Bronchial epithelial cell (primary cell): ENCODE results near the gene ACSF2. TPM values are rescaled to one million over a fixed set of nuclear protein-coding genes. Genes with fewer than 3 reads are reported as not detected.
A peak's percentile ranks its signal among the peaks of the same experiment; 100 is the strongest.

ENCODE experiments used
- DNase-seq: peaks from one replicate; pipeline ENCODE4 v3.0.0-alpha.2; 2010; ENCODE audit warnings: low read depth
- FAIRE-seq: peaks from 2 replicates; lab custom pipeline; 2011; peaks lifted over from hg19 to GRCh38; lab: Jason Lieb, UNC
- H3K27me3 ChIP-seq: 2 replicates; pipeline ENCODE4 v1.5.1; 2011; ENCODE audit warnings: low read length; ENCODE audit not compliant: control insufficient read depth, insufficient read depth
- H3K36me3 ChIP-seq: 2 replicates; pipeline ENCODE4 v1.5.1; 2011; ENCODE audit warnings: low read length; ENCODE audit not compliant: control insufficient read depth, insufficient read depth
- H3K4me3 ChIP-seq: 2 replicates; pipeline ENCODE4 v1.5.1; 2011; ENCODE audit warnings: mild to moderate bottlenecking, low read depth, low read length, control low read depth
- CTCF ChIP-seq: IDR thresholded peaks from 2 replicates; pipeline ENCODE4 v1.5.1; 2011; ENCODE audit warnings: mild to moderate bottlenecking, moderate library complexity, low read length, control low read depth, inconsistent platforms; ENCODE audit not compliant: insufficient read depth, severe bottlenecking
- total RNA-seq: library from RNA; depleted of rRNA; stranded (reverse); fragments of >200 nt; gene quantifications from 2 replicates; pipeline ENCODE4 v1.2.1, GENCODE V29; 2014

ACSF2 gene
- total RNA-seq, 1 donor from 2014 or later: 14.7 TPM

GRCh38 chr17:50513495-50513894 is 87.5 kb downstream of the ACSF2 start:
- Histone ChIP-seq H3K4me3 (no peak overlapping the region), H3K27me3 (no peaks in the 10 kb centered on the region), H3K36me3 (no peaks in the 10 kb centered on the region)
- TF ChIP-seq CTCF: no peak
- no peak for DNase-seq
- no peak for FAIRE-seq

DNA sequence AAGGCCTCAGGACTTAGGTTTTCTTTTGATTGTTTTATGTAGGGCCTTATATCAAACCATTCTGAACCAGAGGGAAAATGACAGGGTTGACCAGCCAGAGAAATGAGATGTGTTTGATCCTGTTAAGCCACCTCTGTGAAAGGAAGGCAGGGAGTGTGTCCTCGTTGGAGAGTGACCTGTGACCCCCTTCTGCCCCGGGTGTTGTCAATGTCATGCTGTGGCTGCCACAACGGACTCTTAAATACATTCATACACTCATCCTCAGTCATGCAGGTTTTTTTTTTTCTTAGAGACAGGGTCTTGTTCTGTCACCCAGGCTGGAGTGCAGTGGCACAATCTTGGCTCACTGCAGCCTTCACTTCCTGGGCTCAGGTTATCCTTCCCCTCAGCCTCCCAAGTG is 88.4 kb downstream of the ACSF2 start:
- Histone ChIP-seq H3K4me3 (no peak overlapping the region), H3K36me3 (no peaks in the 10 kb centered on the region), H3K27me3 (no peaks in the 10 kb centered on the region)
- no peak for FAIRE-seq
- no peak for DNase-seq
- no peak for TF ChIP-seq CTCF

DNA sequence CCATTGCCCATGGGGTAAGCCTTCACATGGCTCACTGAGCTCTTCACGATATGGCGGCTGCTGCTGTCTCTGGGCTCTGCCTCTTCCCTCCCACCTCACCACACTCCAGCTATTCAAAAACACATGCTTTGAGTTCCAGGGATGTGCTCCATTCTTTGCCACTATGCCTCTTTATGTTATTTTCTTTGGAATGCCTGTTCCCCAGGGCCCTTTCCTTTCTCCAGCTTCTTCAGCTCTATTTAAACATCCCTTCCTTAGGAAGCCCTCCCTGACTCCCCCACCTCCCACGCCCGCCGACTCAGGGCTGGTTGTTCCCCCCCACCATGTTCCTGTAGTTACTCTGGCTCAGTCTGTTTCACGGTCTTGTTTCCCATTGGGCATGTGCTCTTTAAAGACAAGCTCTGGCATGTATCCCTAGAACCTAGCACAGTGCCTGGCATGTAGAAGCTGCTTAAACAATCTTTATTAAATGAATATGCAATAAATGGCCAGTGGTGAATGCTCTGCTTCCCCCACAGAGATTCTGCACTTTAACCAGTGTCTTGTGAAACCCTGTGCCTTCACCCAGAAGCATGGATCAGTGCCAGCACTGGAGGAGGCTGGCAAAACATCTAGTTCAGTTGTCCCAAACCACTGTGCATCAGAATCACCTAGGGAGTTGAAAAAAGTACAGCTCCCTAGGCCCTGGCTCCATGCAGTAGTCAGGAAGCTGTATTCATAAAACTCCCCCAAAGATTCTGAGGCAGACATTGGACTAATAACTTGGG is 89.1 kb downstream of the ACSF2 start:
- no peak overlapping the region for H3K4me3 ChIP-seq
- no peaks in the 10 kb centered on the region for H3K27me3 ChIP-seq
- FAIRE-seq (no peak), DNase-seq (peak; percentile 45)
- H3K36me3 ChIP-seq: no peaks in the 10 kb centered on the region
- no peak for TF ChIP-seq CTCF

DNA sequence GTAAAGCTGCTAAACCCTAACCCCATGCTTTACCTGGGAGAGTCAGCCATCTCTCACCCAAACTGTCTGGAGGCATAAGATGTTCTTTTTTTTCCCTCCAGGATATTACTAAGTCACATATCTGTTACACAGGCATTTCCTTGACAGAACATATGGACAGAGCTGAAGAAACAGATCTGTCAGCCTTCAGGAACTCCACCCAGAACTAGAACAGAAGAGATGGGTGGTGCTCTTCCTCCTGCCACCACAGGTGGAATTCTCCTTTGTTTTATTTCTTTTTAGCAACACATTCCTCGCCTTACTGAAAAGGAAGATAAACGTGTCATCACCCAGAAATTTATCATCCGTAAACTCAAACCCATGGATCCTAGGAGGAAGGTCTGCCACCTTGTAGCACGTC is 91.0 kb downstream of the ACSF2 start:
- FAIRE-seq (no peak), DNase-seq (peak; percentile 79)
- TF ChIP-seq CTCF: no peak
- Histone ChIP-seq H3K4me3 (no peak overlapping the region), H3K36me3 (no peaks in the 10 kb centered on the region), H3K27me3 (no peaks in the 10 kb centered on the region)

GRCh38 chr17:50517504-50518383 is 91.7 kb downstream of the ACSF2 start:
- FAIRE-seq (no peak), DNase-seq (no peak)
- H3K4me3 ChIP-seq: no peak overlapping the region
- no peaks in the 10 kb centered on the region for H3K27me3 ChIP-seq
- TF ChIP-seq CTCF: no peak
- H3K36me3 ChIP-seq: no peaks in the 10 kb centered on the region
